Left hindlimb (tissue), 1 donor: ENCODE measurements around the gene NUAK2.
A peak's percentile ranks its signal among the peaks of the same experiment; 100 is the strongest.
"Not testable (repeated sequence)": the region's sequence is repeated elsewhere in the genome, so short reads cannot be mapped to it uniquely, and the experiment has no call there.

Experiments
- DNase-seq: peaks from one replicate; pipeline ENCODE4 v3.0.0-alpha.2; 2018

NUAK2 gene

DNA sequence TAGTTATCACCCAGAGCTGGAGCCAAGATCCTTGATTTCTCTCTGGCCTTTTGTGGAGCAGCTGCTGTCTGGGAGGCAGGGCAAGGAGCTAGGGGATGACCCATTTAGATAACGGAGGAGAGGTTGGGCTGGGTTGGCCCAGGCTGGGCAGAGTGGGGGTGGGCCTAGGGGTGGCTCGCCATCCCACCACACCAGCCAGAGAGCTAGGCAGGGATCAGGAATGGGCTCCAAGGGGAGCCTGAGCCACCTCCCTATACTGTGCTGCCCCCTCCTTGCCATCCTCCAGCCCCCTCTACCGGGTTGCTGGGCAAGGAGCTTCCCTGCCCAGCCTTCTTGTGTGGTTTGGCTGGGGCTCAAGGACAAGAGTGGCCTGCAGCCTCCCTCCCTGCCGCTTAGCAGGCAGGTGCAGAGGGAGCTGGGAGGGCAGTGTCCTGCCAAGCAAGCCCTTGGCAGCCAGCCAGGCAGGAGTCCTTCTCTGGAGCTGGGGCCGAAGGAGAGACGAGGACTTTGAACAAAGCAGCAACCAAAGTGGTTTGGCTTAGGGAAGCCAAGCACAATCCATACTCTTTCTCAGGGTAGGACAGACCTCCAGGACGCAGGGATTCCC is 4.1 kb downstream of the NUAK2 start:
- no peak for DNase-seq

DNA sequence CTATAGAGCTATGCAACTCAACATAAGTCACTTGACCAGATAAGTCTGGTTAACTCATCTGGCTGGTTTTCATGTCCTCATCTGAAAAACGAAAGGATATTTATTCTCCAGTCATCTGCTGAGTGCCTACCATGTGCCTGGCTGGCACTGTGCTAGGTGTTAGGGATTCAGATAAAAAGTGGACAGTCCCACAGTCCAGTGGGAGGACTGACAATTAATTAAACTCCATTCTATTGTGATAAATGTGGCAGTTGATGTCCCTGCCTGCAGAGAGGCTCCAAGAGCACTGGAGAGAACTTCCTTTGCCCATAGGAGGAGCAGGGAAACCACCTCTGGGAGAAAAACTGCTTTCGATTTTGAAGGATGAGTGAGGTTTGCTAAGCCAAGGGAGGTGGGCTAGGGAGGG is 5.4 kb downstream of the NUAK2 start:
- DNase-seq, result no peak

DNA sequence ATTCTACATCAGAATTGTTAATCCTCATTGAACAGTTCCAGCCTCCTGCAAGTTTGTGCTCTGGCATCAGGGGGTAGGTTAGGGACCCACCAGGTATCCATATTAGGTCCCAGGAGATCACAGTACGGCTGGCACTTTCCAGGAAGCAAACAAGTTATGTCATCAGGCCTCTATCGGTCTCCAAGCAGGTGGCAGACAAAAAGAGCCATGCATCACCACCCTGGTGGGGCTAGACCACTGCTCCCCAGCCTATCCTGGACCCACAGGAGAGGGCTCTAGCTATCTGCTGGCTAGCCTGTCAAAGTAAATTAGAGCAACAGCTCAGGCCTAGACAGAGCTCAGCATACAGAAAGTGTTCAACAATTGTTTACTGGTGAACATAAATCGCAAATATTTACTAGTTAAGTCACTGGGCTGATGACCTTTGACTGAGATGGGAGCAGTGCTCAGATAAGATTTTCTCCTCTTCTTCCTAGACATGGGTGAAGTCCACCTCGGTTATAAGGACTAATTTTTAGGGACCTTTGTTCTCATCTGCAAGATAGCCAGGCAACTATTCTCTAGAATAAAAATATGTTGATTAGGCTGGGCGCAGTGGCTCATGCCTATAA is 6.4 kb downstream of the NUAK2 start:
- DNase-seq, result no peak

DNA sequence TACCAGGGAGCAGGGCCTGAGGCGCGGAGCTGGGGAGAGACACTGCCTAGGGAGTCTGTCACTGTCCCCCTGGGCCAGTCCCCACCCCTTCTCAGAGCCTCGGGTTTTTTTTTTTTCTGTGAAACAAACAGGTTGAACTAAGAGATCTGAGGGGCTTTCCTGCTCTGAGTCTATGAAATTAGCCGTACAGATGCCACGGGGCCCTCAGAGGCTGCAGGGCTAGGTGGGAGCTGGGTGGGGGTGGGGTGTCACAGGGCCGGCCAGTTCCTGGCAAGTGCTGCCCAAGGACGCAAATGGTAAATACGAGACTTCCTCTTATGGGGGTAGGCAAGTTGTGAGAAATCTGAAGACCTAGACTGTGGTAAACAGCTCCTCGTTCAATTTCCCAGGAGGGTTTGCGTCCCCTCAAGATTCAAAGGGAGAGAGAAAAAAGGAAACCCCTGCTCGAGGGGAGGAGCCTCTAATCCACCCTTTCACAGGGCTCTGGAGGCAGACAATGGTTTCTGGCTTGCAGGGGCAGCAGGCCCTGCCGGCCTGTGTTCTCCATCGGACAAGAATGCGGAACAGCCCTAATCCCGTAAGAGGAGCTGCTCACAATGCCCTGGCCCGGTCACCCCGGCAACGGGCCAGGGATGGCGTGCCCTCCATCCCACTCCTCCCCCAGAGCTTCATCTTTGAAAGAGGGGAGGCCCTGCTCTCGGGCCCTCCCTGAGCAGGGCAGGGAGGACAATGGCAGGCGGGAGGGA is 7.8 kb downstream of the NUAK2 start:
- DNase-seq, result peak; percentile 71

DNA sequence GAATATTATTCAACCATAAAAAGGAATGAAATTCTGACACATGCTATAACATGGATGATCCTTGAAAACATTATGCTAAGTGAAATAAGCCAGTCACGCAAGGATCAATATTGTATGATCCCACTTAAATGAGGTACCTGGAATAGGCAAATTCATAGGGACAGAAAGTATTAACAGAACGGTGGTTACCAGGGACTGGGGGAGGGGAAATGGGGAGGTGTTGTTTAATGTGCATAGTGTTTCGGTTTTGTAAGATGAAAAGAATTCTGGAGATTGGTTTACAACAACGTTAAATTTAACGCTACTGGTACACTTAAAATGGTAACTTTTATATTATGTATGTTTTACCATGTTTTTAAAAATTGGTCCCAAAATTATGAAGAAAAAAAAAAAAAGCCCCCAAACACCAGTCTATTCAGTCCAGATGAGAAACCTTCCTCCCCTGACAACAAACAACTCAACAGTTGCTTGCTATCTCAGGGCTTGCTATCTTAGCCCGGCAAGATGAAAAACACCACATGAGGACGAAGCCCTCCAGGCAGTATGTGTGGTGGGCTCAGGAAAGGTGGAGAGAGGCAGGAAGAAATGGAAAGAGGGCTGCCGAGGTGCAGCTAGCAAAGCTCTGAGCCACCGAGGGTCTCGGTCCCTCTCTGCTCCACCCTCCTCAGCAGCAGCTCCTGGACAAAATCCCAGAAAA is 8.5 kb downstream of the NUAK2 start:
- no peak for DNase-seq

DNA sequence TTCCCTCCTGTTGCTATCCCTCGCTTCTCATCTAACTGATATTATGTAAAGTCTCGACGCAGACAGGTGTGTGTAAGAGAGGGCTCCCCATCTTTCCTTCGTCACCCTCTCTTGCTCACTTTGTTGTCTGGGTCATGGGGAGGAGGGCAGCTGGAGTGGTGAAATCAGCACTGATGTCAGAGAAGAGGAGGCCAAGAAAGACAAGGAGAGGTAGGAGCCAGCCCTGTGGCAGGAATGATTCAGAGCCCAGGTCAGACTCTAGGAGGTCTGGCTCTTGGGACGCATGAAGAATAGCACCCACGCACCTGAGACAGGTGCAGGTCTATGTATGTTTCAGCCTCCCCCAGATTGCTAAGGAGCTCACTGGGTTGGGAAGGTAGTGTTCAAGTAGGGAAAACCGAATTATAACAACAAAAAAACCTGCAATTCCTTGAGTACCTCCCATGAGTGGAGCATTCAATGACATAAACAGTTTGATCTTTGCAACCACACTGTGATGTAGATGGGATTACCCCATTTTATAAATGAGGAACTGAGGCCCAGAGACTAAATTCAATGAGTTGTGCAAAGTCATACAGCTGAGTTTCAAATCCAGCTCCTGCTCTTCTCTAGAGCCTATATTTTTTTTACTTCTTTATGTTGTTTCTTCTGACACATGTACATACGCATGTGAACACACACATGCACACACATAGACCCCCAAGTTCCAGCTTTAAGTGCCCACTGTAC is 10.4 kb downstream of the NUAK2 start:
- no peak for DNase-seq

DNA sequence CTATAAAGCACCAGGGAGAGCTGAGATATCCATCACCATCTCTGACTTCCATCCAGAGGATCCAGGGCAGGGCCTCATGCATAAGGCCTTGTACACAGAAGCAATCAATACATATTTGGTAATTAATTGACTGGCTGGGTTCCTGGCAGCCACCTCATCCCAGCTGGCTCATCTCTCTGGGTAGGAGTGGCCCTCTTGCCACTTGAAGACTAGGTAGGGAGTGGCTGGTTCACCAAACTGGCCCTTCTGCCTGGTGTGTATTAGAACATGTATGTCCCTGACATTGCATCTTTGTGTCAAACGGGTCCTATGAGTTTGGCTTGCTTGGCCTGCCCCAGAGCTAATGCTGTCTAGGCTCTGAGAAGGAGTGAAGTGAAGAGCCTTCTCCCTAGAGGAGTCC is 11.8 kb downstream of the NUAK2 start:
- DNase-seq, result no peak

DNA sequence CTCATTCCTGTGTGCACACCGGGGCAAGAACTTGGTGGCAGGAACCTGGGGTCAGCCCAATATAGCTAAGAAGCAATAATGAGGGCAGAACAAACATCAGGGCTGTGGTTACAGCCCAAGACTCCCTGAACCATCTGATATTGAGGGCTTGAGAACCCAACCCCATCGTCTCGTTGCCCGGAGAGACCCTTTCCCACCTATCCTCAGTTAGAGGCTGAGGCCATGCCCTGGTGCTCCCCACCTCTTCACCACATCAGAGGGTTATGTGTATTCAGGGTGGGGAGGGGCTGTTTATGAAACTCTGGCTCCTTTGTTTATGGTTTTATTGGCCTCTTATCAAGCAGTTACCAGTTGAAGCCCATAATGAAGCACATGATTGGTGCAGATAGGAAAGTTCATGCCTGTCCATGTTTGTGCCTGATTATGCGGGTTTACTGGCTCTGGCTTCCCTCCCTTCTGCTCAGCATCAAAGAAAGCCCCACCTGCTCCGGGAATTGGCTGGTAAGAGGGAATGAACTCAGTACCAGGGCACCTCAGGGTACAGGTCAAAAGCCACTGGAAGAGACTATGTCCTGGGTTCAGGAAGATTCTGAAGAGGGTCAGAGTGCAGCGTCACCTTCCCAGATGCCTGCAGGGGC is 14.5 kb downstream of the NUAK2 start:
- DNase-seq, result no peak

DNA sequence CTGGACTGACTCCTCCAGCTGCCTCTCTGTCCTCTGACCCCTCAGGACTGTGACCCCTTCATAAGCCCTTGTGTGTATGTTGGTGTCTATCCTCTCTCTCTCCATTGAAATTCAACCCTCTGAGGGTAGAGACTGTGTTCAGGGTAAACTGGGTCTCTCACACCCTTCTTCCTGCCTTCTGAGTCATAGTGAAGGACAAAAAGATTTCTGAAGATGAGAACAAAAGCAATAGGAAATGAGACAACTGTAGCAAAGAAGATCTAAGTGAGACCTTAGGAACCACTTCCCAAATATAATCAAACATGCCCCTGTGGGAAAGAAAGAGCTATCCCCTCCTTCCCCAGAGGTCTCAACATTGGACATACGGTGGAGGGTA is 16.9 kb downstream of the NUAK2 start:
- no peak for DNase-seq

DNA sequence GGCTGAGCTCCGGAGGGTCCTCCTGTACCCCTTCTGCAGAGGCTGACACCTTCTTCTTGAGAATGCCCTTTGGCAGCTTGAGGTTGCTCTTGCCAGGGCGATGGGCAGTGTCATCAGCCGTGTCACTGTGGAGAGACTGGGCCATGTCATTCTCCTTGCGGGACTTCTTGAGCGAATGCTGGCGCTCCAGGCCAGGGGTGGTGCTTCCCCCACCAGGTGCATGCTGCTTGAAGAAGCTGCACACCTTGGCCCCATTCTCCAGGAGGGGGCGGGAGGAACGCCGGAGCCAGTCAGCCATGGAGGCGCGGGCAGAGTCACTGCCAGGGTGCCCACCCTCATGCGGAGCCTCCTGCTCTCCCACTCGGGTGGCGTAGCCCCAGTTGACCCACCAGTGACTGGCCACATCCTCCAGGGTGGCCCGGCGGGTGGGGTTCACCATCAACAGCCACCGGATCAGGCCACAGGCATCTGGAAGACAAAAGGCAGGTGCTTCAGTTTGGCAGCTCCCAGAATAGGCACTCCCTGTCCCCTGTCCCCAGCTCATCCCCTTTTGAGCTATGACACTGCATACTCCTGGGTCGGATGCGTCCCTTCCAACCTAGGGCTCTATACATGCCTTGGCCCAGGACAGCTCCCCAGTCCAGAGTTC is 17.4 kb downstream of the NUAK2 start:
- no peak for DNase-seq

DNA sequence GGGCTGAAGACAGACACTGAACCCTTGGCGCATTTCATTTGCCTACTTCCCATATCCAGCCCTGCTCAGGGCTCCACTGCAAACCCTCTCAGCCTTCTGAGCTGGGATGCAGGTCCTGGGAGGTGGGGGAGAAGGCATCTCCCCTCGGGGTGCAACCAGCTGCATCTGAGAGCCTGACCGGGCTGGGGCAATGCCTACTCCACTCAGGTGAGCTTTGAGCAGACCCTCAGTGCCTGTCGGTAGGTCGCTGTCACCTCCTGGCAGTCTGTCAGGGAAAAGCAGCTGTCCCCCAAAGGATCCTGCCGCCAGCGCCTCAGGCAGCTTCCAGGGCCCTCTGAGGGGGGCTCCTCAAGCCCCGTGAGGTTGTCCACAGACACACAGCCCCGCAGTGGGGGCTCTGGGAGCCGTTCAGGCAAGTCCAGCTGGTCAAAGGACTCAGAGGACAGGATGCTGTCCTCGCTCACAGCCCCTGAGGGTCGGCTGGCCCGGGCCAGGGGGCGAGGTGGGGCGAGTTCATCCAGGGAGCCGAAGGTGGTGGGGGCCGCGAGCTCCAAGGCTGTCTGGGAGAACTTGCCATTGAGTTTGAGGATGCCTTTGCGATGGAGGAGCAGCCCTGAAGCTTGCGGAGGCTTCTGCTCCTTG is 18.2 kb downstream of the NUAK2 start:
- no peak for DNase-seq

DNA sequence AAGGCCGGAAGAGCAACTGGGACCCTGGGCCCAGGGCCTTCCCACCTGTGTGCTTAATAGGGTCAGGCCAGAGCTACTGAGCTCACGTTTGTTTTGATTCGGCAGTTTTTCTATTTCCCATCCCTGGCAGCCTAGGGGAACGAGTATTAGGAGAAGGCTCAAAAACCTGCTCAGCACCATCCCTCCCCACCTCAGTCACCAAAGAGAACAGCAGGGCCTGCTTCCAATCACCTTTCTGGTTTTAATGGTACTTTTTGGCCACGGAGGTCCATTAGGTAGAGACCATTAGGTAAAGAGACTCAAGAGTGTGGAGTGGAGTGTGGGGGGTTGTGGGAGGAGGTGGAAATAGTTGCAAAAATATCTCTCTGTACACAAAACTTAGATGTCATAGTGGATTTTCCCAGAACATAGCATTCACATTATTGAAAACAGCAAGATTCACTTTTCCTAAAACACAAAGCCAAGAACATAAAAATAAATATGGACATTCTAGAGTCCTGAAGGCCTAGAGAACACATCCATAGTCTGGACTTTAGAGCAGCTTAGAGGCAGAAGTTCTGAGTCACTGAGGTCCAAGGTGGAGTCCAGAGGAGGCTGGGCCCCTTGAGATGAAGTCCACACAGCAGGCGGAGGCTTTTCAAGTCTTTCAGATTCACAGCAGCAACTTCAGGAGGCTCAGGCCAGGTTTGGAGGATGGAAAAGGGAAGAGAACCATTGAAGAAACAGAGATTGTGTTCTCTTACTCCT is 19.5 kb downstream of the NUAK2 start:
- DNase-seq, result no peak

DNA sequence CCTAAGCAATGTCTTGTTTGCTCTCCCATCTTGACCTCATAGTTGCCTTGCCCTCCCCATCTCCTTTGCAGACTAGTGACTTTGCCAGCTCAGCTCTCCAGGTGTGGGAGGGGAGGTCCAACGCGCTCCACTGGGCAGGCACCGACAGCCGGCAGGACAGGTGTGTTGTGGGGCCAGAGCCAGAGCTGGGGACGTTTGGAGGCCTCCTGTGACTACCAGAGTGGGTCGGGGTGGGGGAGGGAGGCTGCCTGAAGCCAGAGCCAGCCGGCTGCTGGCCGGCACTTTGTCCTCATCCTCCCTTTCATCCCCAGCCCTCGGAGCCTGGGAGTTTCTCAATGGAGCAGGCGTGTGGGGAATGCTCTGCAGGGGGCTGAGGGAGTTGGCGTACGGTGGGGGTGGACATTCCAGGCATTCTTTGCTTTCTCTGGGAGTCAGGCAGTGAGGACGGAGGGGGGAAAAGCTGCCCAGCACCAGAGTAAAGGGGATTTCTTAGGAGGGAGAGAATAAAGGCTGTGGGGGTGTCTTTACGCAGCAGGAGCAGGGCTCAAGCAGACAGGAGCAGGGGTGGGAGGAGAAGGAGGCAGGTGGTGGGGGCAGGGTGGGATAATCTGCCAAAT is 20.2 kb downstream of the NUAK2 start:
- no peak for DNase-seq

DNA sequence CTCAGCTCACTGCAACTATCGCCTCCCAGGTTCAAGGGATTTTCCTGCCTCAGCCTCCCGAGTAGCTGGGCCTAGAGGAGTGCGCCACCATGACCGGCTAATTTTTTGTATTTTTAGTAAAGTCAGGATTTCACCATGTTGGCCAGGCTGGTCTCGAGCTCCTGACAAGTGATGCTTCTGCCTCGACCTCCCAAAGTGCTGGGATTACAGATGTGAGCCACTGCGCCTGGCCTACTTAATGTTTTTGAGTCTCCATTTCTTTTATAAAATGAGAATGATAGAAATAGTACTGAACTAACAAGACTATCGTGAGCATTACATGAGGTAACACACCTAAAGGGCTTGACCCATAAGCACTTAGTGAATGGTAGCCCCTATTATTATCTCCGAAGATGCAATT is 21.4 kb downstream of the NUAK2 start:
- DNase-seq, result no peak

DNA sequence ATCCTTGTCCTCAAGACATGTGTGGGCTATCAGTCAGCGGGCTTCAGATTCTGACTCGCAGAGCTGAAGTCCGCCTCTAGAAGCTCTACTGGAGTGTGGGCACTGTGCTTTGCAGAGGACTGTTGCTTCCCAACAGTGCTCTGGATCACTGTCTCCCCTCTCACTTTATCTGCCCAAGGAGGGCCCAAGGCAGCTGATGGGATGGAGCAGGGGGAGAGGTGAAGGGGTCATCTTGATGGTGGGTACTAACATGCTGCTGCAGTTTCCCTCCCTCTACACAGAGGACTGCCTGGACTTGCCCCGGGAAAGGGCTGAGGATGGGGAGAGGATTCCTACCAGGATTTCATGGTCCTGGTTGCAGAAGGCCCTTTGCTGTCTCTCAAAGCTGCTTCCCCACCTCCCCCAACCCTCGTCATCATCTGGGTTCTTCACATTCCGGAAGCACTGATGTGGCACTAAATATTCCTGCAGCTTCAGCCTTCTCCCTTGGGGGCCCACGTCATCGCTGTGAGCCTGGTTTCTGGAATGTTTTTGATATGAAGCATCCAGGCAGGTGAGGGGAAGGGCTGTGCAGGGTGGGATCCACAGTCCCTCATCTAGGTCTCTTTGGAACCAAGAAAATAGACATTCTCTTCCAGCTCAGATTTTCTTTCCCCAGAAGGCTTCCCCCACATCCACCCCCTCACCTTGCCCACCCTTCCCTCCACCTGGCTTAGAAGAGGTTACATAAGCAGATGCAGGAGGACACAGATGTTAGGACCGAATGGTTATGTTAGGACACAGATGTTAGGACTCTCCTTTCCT is 23.2 kb downstream of the NUAK2 start:
- no peak for DNase-seq

DNA sequence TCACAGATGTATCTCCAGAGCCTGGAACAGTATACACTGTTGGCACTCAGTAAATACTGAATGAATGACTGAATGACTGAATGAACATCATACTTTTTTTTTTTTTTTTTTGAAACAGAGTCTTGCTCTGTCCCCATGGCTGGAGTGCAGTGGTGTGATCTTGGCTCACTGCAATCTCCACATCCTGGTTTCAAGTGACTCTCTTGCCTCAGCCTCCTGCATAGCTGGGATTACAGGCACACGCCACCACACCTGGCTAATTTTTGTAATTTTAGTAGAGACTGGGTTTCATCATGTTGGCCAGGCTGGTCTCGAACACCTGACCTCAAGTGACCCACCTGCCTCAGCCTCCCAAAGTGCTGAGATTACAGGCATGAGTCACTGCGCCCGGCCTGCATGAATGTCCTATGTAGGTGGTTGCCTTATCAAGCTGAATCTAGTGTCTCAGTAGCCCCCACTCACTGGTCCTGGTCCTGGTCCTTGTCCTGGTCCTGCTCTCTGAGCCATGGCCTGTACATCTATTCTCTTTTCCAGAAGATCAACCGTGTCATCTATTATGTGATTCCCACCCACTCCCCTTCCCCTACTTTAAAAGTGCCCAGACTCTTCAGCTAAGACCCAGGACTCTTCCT is 23.9 kb downstream of the NUAK2 start:
- DNase-seq, result not testable (repeated sequence)

DNA sequence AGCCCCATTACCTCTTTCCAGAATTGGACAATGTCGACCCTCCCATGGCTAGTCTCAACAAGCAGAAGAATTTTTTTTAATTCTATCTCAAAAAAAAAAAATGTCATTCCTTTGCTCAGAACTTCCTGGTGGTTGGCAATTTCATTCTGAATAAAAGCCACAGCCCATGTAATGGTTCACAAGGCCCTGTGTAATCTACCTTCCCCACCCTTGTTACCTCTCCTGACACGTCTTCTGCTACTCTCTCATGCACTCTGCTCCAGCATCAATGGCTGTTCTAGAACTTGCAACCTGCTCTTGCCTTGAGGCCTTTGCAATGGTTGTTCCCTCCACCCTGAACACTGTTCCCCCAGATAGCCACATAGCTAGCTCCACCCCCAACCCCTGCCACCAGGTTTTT is 25.4 kb downstream of the NUAK2 start:
- no peak for DNase-seq

DNA sequence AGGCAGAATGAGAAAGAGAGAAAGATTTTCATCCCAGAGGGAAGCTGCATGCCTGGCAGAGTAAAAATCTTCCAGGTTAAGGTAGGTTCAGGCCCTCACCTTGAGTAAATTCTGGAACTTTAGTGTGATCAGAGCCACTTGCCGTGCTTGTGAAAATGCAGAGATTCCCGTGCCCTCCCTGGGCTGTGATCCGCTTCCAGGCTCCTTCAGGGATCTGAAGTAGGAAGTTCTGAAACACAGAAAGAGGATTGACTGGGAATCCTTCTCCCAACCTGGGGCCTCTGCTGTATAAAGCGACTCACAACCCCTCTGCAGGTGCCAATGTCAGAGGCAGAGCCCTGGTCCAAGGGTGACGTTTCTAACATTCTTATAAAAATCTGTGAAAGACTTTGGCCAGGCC is 26.6 kb downstream of the NUAK2 start:
- DNase-seq, result no peak
